Endodermal cell (in vitro differentiated cells): ENCODE results near the gene PDE12. TPM values are rescaled to one million over a fixed set of nuclear protein-coding genes. Genes with fewer than 3 reads are reported as not detected.

Source experiments
- DNase-seq: peaks from one replicate; pipeline ENCODE4 v3.0.0-alpha.2; 2017
- H3K27ac ChIP-seq: 2 replicates; pipeline ENCODE4 v1.5.1; 2013; ENCODE audit warnings: mild to moderate bottlenecking, low read depth, low read length, moderate library complexity
- H3K27me3 ChIP-seq: 2 replicates; pipeline ENCODE4 v1.6.1; 2013; ENCODE audit warnings: mild to moderate bottlenecking, low read length, moderate library complexity; ENCODE audit not compliant: insufficient read depth, control insufficient read depth, poor library complexity, severe bottlenecking
- H3K36me3 ChIP-seq: 2 replicates; pipeline ENCODE4 v1.7.0; 2013; ENCODE audit warnings: mild to moderate bottlenecking, low read length, moderate library complexity; ENCODE audit not compliant: control insufficient read depth, insufficient read depth
- H3K4me1 ChIP-seq: one replicate; pipeline ENCODE4 v1.7.0; 2013; ENCODE audit warnings: low read length; ENCODE audit not compliant: control insufficient read depth, insufficient read depth
- H3K4me3 ChIP-seq: 2 replicates; pipeline ENCODE4 v1.5.1; 2013; ENCODE audit warnings: mild to moderate bottlenecking, low read length, moderate library complexity
- H3K9ac ChIP-seq: 2 replicates; pipeline ENCODE4 v1.6.1; 2013; ENCODE audit warnings: mild to moderate bottlenecking, low read length, moderate library complexity; ENCODE audit not compliant: poor library complexity, severe bottlenecking; ENCODE audit errors: extremely low read depth
- H3K9me3 ChIP-seq: 2 replicates; pipeline ENCODE4 v1.6.1; 2013; ENCODE audit warnings: mild to moderate bottlenecking, low read length, moderate library complexity; ENCODE audit not compliant: control insufficient read depth
- H3K27ac Mint-ChIP-seq: 2 replicates; pipeline ENCODE4 v1.8.0; 2020; ENCODE audit warnings: mixed read lengths
- H3K27me3 Mint-ChIP-seq: 2 replicates; pipeline ENCODE4 v1.8.0; 2021; ENCODE audit warnings: mild to moderate bottlenecking, mixed read lengths; ENCODE audit not compliant: insufficient read depth
- H3K36me3 Mint-ChIP-seq: 2 replicates; pipeline ENCODE4 v1.8.0; 2020; ENCODE audit warnings: low read depth, mixed read lengths
- H3K4me1 Mint-ChIP-seq: 2 replicates; pipeline ENCODE4 v1.8.0; 2020; ENCODE audit warnings: mixed read lengths
- H3K4me3 Mint-ChIP-seq: 2 replicates; pipeline ENCODE4 v1.8.0; 2020; ENCODE audit warnings: mild to moderate bottlenecking, moderate library complexity, mixed read lengths
- H3K9me3 Mint-ChIP-seq: 2 replicates; pipeline ENCODE4 v1.8.0; 2020; ENCODE audit warnings: mild to moderate bottlenecking, mixed read lengths
- CTCF ChIP-seq: fragments of 200-600 bp; sonication (generic); conservative IDR thresholded peaks from 2 replicates; pipeline ENCODE4 v1.5.0; 2021; ENCODE audit warnings: antibody characterized with exemption, mild to moderate bottlenecking
- WGBS, 2 experiments: methylation state at CpG; one replicate each; pipeline versions ENCODE4 v1.1.5 to v1.1.7; 2013; ENCODE audit warnings: missing lambda C conversion rate in 2 of 2, mixed read lengths in 1 of 2; ENCODE audit not compliant: insufficient coverage in 1 of 2, insufficient read length in 1 of 2; 5-methylcytosine and 5-hydroxymethylcytosine counted together
- total RNA-seq, 2 donors: library from RNA; stranded (reverse); fragmentation: NEBNext Ultra II Directional in 1 of 2; extraction: Animal tissue kit (Norgen Biotek cat#: 25700) in 1 of 2; gene quantifications; 2 replicates in 1 of 2; 3 replicates in 1 of 2; pipeline ENCODE4 v1.2.1, GENCODE V29; 2021

The PDE12 gene
- total RNA-seq, 2 donors from 2014 or later, result 10.5 to 12.5 TPM

DNA sequence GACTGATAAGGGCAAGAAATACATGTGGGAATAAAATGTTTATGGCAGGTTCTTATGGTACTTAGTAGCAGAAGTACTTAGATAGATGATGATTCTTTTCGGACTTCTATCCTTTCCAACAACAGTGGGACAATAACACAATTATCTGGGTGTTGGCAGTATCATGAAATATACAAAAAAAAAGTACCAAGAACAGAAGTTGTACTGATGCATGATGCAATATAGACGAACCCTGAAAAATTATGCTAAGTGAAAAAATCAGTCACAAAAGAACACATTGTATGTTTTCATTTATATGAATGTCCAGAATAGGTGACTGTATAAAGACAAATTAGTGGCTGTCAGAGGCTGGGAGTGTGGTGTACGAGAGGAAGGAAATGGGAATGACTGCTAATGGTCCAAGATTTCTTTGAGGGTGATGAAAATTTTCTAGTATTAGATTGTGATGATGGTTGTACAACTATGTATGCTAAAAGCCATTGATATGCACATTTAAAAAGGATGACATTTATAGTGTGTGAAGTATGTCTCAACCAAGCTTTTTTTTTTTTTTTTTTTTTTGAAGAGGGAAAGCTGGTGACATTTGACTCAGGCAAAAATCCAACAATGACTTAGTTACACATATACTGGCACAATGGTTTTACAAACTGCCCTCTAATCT, 20.0 kb downstream of the PDE12 start:
- H3K9me3 Mint-ChIP-seq, result no peaks in the 10 kb centered on the region
- H3K27ac ChIP-seq, result no peak overlapping the region
- TF ChIP-seq CTCF, result no peak

DNA sequence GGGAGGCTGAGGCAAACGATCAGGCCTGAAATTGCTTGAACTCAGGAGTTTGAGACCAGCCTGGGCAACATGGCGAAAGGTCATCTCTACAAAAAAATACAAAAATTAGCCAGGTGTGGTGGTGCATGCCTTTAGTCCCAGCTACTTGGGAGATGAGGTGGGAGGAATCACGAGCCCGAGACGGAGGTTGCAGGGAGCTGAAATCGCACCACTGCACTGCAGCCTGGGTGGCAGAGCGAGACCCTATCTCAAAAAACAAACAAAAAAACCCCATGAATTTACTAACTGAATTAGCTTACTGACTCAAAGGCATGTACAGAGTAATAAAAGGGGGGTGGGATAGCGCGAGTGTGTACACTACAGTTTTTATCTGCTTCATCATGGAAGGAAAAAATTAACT, 21.7 kb downstream of the PDE12 start:
- Mint-ChIP-seq H3K4me1 (peaks cover 2% of the 10 kb centered on the region), H3K27ac (peak overlapping the region; percentile 9), H3K27me3 (no peaks in the 10 kb centered on the region), H3K4me3 (no peak overlapping the region), H3K9me3 (no peaks in the 10 kb centered on the region), H3K36me3 (peaks cover 87% of the 10 kb centered on the region)
- TF ChIP-seq CTCF, result no peak
- no peak overlapping the region for H3K4me3 ChIP-seq
- no peak overlapping the region for H3K9ac ChIP-seq
- H3K27me3 ChIP-seq, result no peaks in the 10 kb centered on the region
- H3K36me3 ChIP-seq, result peaks cover 98% of the 10 kb centered on the region
- 94 to 100% methylated on average over 2 to 9 of the region's 9 CpGs for WGBS, 2 experiments
- H3K9me3 ChIP-seq, result no peaks in the 10 kb centered on the region
- no peak for DNase-seq
- no peaks in the 10 kb centered on the region for H3K4me1 ChIP-seq
- H3K27ac ChIP-seq, result no peak overlapping the region

More for the DNA sequence above, 20.0 kb downstream of the PDE12 start:
- Histone ChIP-seq H3K4me3 (no peak overlapping the region), H3K9ac (no peak overlapping the region), H3K9me3 (no peaks in the 10 kb centered on the region), H3K36me3 (peaks cover 98% of the 10 kb centered on the region), H3K4me1 (no peaks in the 10 kb centered on the region), H3K27me3 (no peaks in the 10 kb centered on the region)
- 92 to 100% methylated on average over 2 to 3 of the region's 3 CpGs for WGBS, 2 experiments
- DNase-seq, result no peak
- H3K27ac Mint-ChIP-seq, result no peak overlapping the region
- no peaks in the 10 kb centered on the region for H3K27me3 Mint-ChIP-seq
- H3K4me3 Mint-ChIP-seq, result no peak overlapping the region
- H3K4me1 Mint-ChIP-seq, result no peaks in the 10 kb centered on the region
- H3K36me3 Mint-ChIP-seq, result peaks cover 93% of the 10 kb centered on the region

DNA sequence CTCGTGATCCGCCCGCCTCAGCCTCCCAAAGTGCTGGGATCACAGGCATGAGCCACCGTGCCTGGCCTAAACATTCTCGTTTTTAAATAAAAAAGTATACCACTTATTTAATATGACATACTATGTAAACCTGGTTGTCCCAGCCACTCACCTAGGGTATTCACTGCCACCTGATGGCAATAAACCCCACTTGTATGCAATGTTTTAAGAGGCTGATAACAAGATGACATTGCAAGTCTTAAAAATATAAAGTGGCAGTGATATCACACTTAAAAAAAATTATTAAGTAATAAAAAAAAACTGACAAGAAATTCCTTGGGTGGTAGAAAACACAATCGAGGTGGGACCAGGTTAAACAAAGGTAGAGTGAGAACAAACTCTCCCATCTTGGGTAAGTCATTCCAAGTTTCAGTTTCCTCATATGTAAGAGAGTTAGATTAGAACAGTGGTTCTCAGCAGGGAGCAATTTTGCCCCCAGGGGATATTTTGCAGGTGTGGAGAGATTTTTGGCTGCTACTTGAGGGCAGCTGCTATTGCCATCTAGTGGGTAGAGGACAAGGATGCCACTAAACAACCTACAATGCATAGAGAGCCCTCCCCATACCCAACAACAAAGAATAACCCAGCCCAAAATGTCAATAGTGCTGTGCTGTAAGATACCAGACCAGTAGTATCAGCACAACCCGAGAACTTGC, 26.5 kb downstream of the PDE12 start:
- Mint-ChIP-seq H3K27ac (no peak overlapping the region), H3K4me3 (no peak overlapping the region), H3K27me3 (no peaks in the 10 kb centered on the region), H3K4me1 (peaks cover 15% of the 10 kb centered on the region), H3K36me3 (peaks cover 66% of the 10 kb centered on the region), H3K9me3 (no peaks in the 10 kb centered on the region)
- H3K27me3 ChIP-seq, result no peaks in the 10 kb centered on the region
- H3K4me3 ChIP-seq, result no peak overlapping the region
- 75 to 93% methylated on average over 1 to 7 of the region's 7 CpGs for WGBS, 2 experiments
- peak; percentile 66 for DNase-seq
- H3K36me3 ChIP-seq, result peaks cover 81% of the 10 kb centered on the region
- no peaks in the 10 kb centered on the region for H3K9me3 ChIP-seq
- TF ChIP-seq CTCF, result peak; percentile 63
- H3K27ac ChIP-seq, result no peak overlapping the region
- H3K9ac ChIP-seq, result no peak overlapping the region
- peaks cover 4% of the 10 kb centered on the region for H3K4me1 ChIP-seq
